Dendritic cell treated with granulocyte-macrophage colony-stimulating factor and Interleukin-4, amounts not matched to agents 40 ng/mL and 50 ng/mL, for 4 days (primary cell): Measurements from ENCODE around the gene HNF4A.
A peak's percentile ranks its signal among the peaks of the same experiment; 100 is the strongest.
"Not testable (repeated sequence)": the region's sequence is repeated elsewhere in the genome, so short reads cannot be mapped to it uniquely, and the experiment has no call there.

Experiments
- H3K27ac Mint-ChIP-seq: one replicate; pipeline ENCODE4 v1.8.0; 2022; ENCODE audit warnings: mild to moderate bottlenecking, mixed read lengths
- H3K27me3 Mint-ChIP-seq: one replicate; pipeline ENCODE4 v1.8.0; 2022; ENCODE audit warnings: mild to moderate bottlenecking, mixed read lengths
- H3K36me3 Mint-ChIP-seq: one replicate; pipeline ENCODE4 v1.8.0; 2022; ENCODE audit warnings: low read depth, mixed read lengths
- H3K4me1 Mint-ChIP-seq: one replicate; pipeline ENCODE4 v1.8.0; 2022; ENCODE audit warnings: low read depth, mixed read lengths
- H3K4me3 Mint-ChIP-seq: one replicate; pipeline ENCODE4 v1.8.0; 2022; ENCODE audit warnings: mild to moderate bottlenecking, moderate library complexity, mixed read lengths
- H3K9me3 Mint-ChIP-seq: one replicate; pipeline ENCODE4 v1.8.0; 2022; ENCODE audit warnings: mixed read lengths
- intact Hi-C: fragments of 100-400 bp; cut with micrococcal nuclease; formaldehyde crosslinking; loops from one replicate; pipeline ENCODE4 v1.15.0; 2022

The HNF4A gene

DNA sequence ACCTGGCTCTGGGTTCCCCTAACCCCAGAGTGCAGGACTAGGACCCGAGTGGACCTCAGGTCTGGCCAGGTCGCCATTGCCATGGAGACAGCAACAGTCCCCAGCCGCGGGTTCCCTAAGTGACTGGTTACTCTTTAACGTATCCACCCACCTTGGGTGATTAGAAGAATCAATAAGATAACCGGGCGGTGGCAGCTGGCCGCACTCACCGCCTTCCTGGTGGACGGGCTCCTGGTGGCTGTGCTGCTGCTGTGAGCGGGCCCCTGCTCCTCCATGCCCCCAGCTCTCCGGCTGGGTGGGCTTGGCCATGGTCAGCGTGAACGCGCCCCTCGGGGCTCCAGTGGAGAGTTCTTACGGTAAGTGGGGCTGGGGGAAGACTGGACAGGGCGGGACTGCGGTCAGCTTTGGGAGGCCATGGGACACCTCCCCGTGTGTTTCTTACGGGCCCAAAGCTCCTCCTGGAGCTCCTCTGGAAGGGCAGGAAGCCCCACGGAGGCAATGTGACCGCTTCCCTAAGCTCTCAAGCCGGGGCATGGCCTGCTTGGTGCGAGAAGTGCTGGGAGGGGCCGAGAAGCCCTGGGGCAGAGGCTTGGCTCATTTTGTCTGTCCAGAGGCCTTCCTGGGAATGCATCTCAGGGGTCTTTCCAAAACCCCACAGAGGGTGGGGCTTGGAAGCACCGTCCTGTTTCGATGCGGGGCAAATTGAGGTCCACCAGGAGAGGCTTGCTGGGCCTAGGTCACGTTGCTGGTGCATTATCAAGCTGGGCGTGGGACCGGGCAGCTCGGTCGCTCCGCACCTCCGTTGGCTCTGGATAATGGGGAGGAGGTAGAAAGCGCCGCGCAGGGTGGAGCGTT, at the start of gene HNF4A:
HNF4A (plus strand) TSS at position 202 of the 855 bp plus-strand sequence; CDS start at position 308, 106 bp downstream.
- intact Hi-C loops: no loop called here
- H3K27me3 Mint-ChIP-seq: peaks cover 7% of the 10 kb centered on the region
- H3K27ac Mint-ChIP-seq: no peak within 1 kb of the TSS
- no peak within 1 kb of the TSS for H3K4me3 Mint-ChIP-seq
- no peaks in the 10 kb centered on the region for H3K9me3 Mint-ChIP-seq
- H3K36me3 Mint-ChIP-seq: no peaks in the 10 kb centered on the region
- no peaks in the 10 kb centered on the region for H3K4me1 Mint-ChIP-seq

DNA sequence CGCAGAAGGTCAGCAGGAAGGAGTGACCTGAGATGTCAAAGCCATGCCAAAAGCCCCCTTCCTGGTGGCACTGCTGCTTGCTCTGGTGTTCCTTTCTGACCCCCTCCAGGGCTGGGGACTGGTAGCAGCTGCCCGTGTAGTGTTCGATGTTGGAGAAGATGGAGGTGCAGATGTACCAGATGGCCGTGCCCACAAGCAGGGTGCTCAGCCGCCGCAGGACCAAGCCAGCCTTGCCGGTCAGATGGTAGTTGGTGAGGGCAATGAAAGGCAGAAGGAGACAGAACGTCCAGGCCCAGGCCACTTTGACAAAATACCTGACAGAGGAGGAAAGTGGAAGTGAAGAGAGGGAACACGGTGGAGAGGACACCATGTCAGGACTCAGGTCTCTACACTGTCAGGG, 48.6 kb upstream of the HNF4A start:
- no peak overlapping the region for H3K4me3 Mint-ChIP-seq
- H3K27me3 Mint-ChIP-seq: peaks cover 2% of the 10 kb centered on the region
- H3K4me1 Mint-ChIP-seq: peaks cover 19% of the 10 kb centered on the region
- intact Hi-C loops: no loop called here
- no peak overlapping the region for H3K27ac Mint-ChIP-seq
- no peaks in the 10 kb centered on the region for H3K9me3 Mint-ChIP-seq
- H3K36me3 Mint-ChIP-seq: peaks cover 19% of the 10 kb centered on the region

DNA sequence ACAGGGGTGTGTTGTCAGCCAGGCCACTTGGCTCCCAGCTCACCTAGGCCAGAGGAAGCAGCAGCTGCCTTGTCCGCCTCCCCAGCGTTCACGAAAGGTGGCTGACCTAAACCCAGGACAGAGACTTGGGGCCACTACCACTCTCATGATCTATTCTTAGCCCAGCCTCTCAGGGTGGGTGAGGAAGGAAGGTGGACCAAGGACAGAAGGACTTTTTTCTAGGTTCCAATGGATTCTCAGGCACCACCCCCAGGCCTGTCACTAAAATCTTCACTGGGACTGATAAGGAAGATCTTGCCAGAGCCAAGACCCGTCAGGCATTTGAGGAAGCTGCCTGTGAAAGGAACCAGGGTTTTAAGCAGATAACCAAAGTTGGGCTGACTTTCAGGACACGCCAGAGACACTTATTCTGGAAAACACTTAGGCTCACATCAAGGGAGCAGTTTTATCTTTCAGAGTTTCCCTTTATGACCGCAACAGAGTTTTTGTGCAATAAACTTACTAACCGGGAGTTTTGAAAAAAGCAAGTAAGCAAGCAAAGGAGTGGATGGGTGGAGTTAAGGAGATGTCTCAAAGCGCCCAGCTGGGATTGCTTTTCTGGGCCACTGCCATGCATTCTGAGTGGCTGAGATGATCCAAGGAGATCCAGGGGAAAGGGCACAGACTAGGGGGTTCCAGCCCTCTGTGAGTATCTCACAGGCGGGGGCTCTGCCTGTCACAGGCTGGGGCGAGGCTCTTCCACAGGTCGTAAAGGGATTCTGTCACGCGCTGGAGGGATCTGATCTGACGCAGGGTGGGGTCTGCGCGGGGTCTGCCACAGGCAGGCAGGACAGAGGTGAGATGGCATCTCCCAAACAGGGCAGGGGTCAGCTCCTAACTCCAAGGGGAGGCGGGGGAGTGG, 45.5 kb upstream of the HNF4A start:
- Mint-ChIP-seq H3K9me3 (no peaks in the 10 kb centered on the region), H3K27ac (peak overlapping the region; percentile 79), H3K36me3 (peaks cover 19% of the 10 kb centered on the region), H3K27me3 (peaks cover 9% of the 10 kb centered on the region), H3K4me3 (peak overlapping the region; percentile 84), H3K4me1 (peaks cover 19% of the 10 kb centered on the region)
- intact Hi-C loops: no loop called here

DNA sequence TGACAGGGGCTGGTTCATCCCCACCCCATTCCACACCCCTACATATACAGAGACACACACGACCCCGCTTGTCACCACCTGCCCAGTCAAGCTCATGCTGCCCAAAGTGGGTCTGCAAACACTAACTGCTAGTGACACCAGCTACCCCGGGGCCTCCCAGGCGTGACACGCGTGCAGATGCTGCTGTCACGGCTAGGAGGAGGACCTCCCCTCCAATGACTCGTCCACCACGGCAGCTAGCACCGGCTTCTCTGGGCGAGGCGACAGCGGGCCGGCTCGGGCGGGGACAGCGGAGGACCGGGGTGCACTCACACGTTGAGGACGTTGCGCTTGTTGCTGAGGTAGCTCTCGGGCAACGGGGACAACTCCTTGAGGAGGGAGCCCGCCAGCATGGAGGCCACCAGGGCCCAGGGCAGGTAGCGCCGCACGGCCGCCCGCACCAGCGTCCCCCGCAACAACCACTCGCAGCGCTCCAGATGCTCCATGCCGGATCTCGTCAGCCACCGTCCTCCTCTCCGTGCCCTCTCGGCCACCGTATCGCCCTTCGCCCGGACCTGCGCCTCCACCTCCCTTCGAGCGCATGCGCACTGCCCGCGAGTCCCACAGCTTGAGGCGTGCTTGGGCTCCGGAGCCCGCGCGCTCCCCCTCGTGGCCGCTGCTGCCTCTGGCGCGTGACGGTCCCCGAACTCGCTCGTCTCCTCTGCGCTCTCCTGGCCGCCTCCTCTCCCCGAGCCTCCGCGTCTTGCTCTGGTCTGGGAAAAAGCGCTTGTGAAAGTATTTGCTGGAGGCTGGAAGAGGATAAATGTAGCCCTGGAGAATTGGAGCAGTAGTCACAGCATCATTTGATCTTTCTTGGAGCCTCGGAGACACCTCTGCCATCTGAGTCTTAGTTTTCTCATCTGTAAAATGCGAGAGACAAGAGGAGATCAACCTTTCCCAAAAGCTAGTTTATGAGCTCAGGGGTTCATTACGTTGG, 44.5 kb upstream of the HNF4A start, which contains the start of gene FITM2:
FITM2 (minus strand) TSS at position 539 of the 976 bp plus-strand sequence; CDS start at position 485, 54 bp downstream.
- Mint-ChIP-seq H3K36me3 (peaks cover 19% of the 10 kb centered on the region), H3K27ac (peak within 1 kb of the TSS; percentile 79), H3K4me1 (peaks cover 19% of the 10 kb centered on the region), H3K9me3 (no peaks in the 10 kb centered on the region), H3K4me3 (peak within 1 kb of the TSS; percentile 84), H3K27me3 (peaks cover 9% of the 10 kb centered on the region)
- intact Hi-C loops: loop anchor here (1.0 kb wide), 2 partner anchors 94 to 100 kb away; no protein-coding TSS in a partner anchor

DNA sequence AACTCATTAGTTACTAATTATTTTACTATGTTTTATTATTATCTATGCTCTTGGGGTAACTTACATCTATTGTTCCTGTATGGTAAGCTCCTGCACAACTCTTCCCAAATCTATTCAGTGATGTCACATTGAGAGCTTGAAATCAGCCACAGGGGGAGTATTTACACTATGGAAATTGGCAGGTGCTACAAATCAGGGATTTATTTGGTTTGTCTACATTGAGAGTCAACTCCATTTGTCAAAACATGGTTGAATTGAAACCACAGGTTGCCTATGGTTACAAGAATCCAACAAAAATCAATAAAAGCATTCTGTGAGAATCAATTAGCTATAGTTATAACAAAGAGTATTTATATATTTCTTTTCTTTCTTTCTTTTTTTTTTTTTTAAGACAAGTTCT, 40.6 kb upstream of the HNF4A start:
- no peaks in the 10 kb centered on the region for H3K9me3 Mint-ChIP-seq
- peaks cover 12% of the 10 kb centered on the region for H3K36me3 Mint-ChIP-seq
- H3K27ac Mint-ChIP-seq: no peak overlapping the region
- peaks cover 13% of the 10 kb centered on the region for H3K27me3 Mint-ChIP-seq
- intact Hi-C loops: no loop called here
- H3K4me3 Mint-ChIP-seq: no peak overlapping the region
- H3K4me1 Mint-ChIP-seq: peaks cover 13% of the 10 kb centered on the region

DNA sequence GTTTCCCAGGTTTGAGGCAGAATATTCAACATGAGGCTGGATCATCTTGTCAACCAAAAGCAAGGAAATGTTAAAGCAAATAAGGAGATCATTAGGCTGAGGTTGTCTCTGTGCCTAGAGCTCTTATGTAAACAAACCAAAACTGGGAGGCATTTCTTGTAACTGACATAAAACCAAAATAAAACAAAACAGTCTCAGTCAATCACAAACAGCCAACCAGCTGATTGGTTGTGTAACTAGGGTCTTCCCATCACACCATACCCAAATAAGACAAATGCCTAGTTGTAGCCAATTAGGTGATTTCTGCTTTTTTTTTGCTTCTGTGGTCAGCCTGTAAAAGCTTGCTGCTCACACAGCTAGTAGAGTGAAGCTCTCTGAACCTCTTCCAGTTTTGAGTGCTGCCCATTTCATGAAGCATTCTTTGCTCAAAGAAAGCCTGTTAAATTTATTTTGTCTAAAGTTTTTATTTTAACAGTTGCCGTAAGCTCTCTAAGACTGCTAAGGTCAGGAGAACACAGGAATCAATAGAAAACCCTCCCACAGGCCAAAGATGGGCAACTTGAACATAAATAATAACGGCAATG, 35.6 kb upstream of the HNF4A start:
- no peaks in the 10 kb centered on the region for H3K4me1 Mint-ChIP-seq
- H3K27me3 Mint-ChIP-seq: peaks cover 8% of the 10 kb centered on the region
- intact Hi-C loops: no loop called here
- H3K9me3 Mint-ChIP-seq: no peaks in the 10 kb centered on the region
- H3K27ac Mint-ChIP-seq: no peak overlapping the region
- no peak overlapping the region for H3K4me3 Mint-ChIP-seq
- H3K36me3 Mint-ChIP-seq: no peaks in the 10 kb centered on the region

DNA sequence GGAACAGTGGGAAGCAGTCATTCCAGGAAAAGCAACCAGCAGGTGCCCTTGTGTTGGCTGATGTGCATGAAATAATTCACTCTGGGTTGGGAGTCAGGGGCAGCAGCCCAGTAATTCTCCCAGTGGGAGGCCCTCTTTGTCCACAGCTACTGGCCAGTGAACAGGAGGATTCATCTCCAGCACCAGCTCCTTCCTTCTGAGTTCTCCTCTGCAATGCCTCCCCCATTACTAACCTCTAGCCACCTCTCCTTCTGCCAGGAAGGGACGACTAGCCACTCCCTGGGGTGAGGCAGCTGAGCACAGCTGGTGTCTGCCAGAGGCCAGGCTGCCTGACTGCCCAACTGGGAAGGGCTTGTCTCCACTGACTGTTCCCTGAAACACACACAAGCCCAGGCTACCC, 31.2 kb upstream of the HNF4A start:
- Mint-ChIP-seq H3K9me3 (no peaks in the 10 kb centered on the region), H3K27me3 (peaks cover 28% of the 10 kb centered on the region), H3K27ac (no peak overlapping the region), H3K4me1 (no peaks in the 10 kb centered on the region), H3K4me3 (no peak overlapping the region), H3K36me3 (no peaks in the 10 kb centered on the region)
- intact Hi-C loops: no loop called here

DNA sequence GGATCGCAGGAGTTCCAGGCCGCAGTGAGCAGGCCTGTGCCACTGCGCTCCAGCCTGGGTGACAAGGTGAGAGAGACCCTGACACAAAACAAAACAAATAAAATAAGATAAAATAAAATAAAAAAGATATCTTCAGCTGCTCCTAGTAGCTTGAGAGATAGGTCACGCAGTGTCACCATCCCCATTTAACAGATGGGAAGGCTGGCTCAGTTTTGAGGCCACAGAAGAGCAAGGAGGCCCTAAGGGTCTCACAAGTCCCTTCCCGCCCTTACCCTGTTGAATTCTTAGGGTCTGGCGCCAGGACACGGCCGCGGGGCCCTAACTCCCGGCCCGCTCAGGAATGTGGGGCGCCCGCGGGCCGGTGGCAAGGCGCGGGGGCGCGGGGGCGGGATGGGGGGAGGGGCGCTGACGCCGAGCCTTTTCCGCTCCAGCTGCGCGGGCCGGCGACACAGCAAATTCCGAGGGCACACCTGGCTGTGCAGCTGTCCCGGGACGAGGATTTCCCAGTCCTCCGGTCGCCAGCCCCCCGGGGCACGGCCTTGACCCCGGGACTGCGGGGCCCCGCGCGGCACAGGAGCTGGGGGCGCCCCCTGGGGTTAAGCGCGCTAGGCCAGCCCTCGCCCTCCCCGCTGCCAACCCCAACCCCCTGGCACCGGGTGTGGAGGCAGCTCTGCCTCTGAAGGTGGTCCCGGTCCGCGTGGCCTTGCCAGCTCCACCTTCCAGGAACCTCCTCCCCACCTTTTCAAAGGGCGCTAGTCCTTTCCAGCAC, 28.9 kb upstream of the HNF4A start:
- H3K36me3 Mint-ChIP-seq: no peaks in the 10 kb centered on the region
- H3K27ac Mint-ChIP-seq: no peak overlapping the region
- peaks cover 28% of the 10 kb centered on the region for H3K27me3 Mint-ChIP-seq
- no peaks in the 10 kb centered on the region for H3K4me1 Mint-ChIP-seq
- no peaks in the 10 kb centered on the region for H3K9me3 Mint-ChIP-seq
- intact Hi-C loops: no loop called here
- H3K4me3 Mint-ChIP-seq: no peak overlapping the region

DNA sequence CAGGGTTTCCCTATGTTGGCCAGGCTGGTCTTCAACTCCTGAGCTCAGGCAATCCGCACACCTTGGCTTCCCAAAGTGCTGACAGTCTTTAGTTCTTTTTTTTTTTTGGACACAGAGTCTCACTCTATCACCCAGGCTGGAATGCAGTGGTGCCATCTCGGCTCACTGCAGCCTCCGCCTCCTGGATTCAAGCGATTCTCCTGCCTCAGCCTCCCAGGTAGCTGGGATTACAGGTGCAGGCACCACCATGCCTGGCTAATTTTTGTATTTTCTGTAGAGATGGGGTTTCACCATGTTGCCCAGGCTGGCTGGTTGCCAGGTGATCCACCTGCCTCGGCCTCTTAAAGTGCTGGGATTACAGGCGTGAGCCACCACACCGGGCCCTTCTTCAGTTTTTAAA, 27.8 kb upstream of the HNF4A start:
- H3K9me3 Mint-ChIP-seq, H3K36me3 Mint-ChIP-seq, intact Hi-C loops, H3K4me1 Mint-ChIP-seq, H3K4me3 Mint-ChIP-seq, H3K27ac Mint-ChIP-seq: not testable (repeated sequence)
- peaks cover 28% of the 10 kb centered on the region for H3K27me3 Mint-ChIP-seq

DNA sequence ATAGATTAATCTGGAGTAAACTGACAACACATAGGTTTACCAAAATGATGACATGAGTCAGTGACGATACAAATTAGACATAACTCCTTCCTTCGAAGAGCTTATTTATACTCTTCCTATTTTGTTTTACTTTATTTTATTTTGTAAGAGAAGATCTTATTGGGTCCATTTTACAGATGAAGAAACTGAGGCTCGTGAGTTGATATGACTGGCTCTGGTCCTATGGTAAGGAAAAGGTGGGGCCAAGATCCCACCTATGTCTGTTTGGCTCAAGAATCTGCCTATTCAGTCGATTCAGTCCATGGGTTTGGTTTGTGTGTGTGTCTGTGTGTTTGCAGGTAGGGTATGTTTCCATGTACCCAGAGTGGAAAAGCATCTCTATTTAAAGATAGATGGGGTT, 27.1 kb upstream of the HNF4A start:
- H3K9me3 Mint-ChIP-seq: no peaks in the 10 kb centered on the region
- intact Hi-C loops: no loop called here
- no peaks in the 10 kb centered on the region for H3K4me1 Mint-ChIP-seq
- H3K4me3 Mint-ChIP-seq: no peak overlapping the region
- H3K36me3 Mint-ChIP-seq: no peaks in the 10 kb centered on the region
- H3K27ac Mint-ChIP-seq: no peak overlapping the region
- H3K27me3 Mint-ChIP-seq: peaks cover 28% of the 10 kb centered on the region

DNA sequence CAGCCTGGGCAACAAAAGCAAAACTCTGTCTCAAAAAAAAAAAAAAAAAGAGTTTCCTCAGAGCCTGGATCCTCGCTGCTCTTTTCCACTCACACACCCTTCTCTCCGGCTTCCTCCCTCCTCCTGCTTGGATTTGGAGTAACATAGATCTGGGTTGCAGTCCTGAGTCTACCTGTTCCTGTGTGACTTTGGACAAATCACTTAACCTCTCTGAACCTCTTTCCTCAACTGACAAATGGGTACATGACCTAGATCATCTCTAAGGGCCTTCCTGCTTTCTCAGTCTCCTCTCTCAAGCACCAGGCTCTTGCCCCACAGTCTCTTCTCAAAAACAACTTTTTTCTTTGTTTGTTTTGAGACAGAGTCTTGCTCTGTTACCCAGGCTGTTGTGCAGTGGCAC, 24.3 kb upstream of the HNF4A start:
- H3K27ac Mint-ChIP-seq: no peak overlapping the region
- intact Hi-C loops: no loop called here
- no peaks in the 10 kb centered on the region for H3K9me3 Mint-ChIP-seq
- H3K4me3 Mint-ChIP-seq: no peak overlapping the region
- H3K4me1 Mint-ChIP-seq: no peaks in the 10 kb centered on the region
- H3K36me3 Mint-ChIP-seq: no peaks in the 10 kb centered on the region
- H3K27me3 Mint-ChIP-seq: peaks cover 24% of the 10 kb centered on the region

DNA sequence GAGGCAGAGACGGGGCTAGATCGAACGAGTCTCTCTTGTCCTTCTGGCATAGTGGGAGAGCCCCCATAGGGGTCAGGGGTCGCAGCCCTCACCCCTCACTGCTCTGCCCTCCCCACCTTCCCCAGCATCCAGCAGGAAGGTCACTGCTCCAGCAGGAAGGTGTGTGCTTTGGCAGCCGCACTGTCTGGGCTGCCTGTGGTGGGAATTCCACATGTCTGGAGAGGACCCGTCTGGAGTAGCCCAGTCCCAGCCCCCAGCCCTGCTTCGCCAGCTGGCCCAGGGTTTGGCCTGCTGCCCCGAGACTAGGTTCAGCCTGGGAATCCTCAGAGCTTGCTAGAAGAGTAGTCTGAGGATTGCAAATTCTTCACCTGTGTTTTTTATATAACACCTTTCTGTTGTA, 21.2 kb upstream of the HNF4A start:
- peaks cover 10% of the 10 kb centered on the region for H3K27me3 Mint-ChIP-seq
- H3K4me1 Mint-ChIP-seq: no peaks in the 10 kb centered on the region
- H3K4me3 Mint-ChIP-seq: no peak overlapping the region
- H3K27ac Mint-ChIP-seq: no peak overlapping the region
- H3K9me3 Mint-ChIP-seq: no peaks in the 10 kb centered on the region
- no peaks in the 10 kb centered on the region for H3K36me3 Mint-ChIP-seq
- intact Hi-C loops: no loop called here
